HG02588 (cell line): ENCODE measurements around the gene CLDN15.
"Not testable (repeated sequence)": the region's sequence is repeated elsewhere in the genome, so short reads cannot be mapped to it uniquely, and the experiment has no call there.

ENCODE experiments used
- ATAC-seq: cut with Tn5 transposase; IDR thresholded peaks from one replicate; pipeline ENCODE4 v1.9.1; 2021; ENCODE audit warnings: mild to moderate bottlenecking, moderate library complexity; ENCODE audit not compliant: unreplicated experiment

Gene CLDN15

GRCh38 chr7:101200862-101201599 is 36.6 kb downstream of the CLDN15 start, which contains the start of gene MOGAT3:
Gene MOGAT3, minus strand, starts transcription at chr7:101201036. Its CDS starts 182 bp downstream, at chr7:101200854.
- ATAC-seq = no peak

- no peak for ATAC-seq
Observed at GRCh38 chr7:101200504-101200861, 37.1 kb downstream of the CLDN15 start.

- not testable (repeated sequence) for ATAC-seq
Observed at GRCh38 chr7:101199522-101199921, 38.1 kb downstream of the CLDN15 start.

GRCh38 chr7:101198476-101198875 is 39.1 kb downstream of the CLDN15 start:
- ATAC-seq = no peak

GRCh38 chr7:101197991-101198390 is 39.6 kb downstream of the CLDN15 start:
- ATAC-seq = no peak

- ATAC-seq = no peak
Observed at GRCh38 chr7:101195884-101196283, 41.7 kb downstream of the CLDN15 start.

- no peak for ATAC-seq
Observed at GRCh38 chr7:101189109-101189508, 48.5 kb downstream of the CLDN15 start.

- ATAC-seq = no peak
Observed at GRCh38 chr7:101186844-101187428, 50.7 kb downstream of the CLDN15 start.

GRCh38 chr7:101186194-101186593 is 51.4 kb downstream of the CLDN15 start:
- no peak for ATAC-seq

- ATAC-seq = no peak
Observed at GRCh38 chr7:101185258-101185839, 52.3 kb downstream of the CLDN15 start.
